Liver (tissue), 9 donors: ENCODE measurements around the gene TOMM70. TPM values are rescaled to one million over a fixed set of nuclear protein-coding genes. Genes with fewer than 3 reads are reported as not detected.

Source experiments
- DNase-seq: peaks from one replicate; pipeline ENCODE4 v3.0.0-alpha.2; 2017; ENCODE audit warnings: low spot score
- H3K27ac ChIP-seq, 2 donors: one replicate each; pipeline ENCODE4 v1.7.0; 2013; ENCODE audit warnings: inconsistent platforms in 2 of 2, low read length in 2 of 2, control low read depth in 1 of 2, low read depth in 1 of 2, mild to moderate bottlenecking in 1 of 2
- H3K27me3 ChIP-seq, 4 donors: one replicate each; pipeline versions ENCODE4 v1.6.1 to v1.7.0; 2013; ENCODE audit warnings: low read length in 3 of 4, inconsistent platforms in 1 of 4, mild to moderate bottlenecking in 1 of 4, moderate library complexity in 1 of 4; ENCODE audit not compliant: control insufficient read depth in 4 of 4, insufficient read depth in 4 of 4
- H3K36me3 ChIP-seq, 4 donors: one replicate each; pipeline versions ENCODE4 v1.6.1 to v1.7.0; 2013; ENCODE audit warnings: low read length in 3 of 4, mild to moderate bottlenecking in 3 of 4, low read depth in 1 of 4, moderate library complexity in 1 of 4; ENCODE audit not compliant: control insufficient read depth in 4 of 4, insufficient read depth in 3 of 4
- H3K4me1 ChIP-seq, 4 donors: one replicate each; pipeline versions ENCODE4 v1.6.1 to v1.7.0; 2013; ENCODE audit warnings: low read length in 3 of 4, mild to moderate bottlenecking in 3 of 4, moderate library complexity in 1 of 4; ENCODE audit not compliant: control insufficient read depth in 4 of 4, insufficient read depth in 4 of 4
- H3K4me3 ChIP-seq, 3 donors: one replicate each; pipeline versions ENCODE4 v1.6.1 to v1.7.0; 2013; ENCODE audit warnings: low read length in 3 of 3, control low read depth in 1 of 3, low read depth in 1 of 3, mild to moderate bottlenecking in 1 of 3
- H3K9ac ChIP-seq, 2 donors: one replicate each; pipeline ENCODE4 v1.7.0; 2013; ENCODE audit warnings: low read length in 2 of 2, mild to moderate bottlenecking in 2 of 2, moderate library complexity in 2 of 2, control low read depth in 1 of 2, low read depth in 1 of 2
- H3K9me3 ChIP-seq, 4 donors: one replicate each; pipeline versions ENCODE4 v1.6.1 to v1.7.0; 2013; ENCODE audit warnings: low read length in 3 of 4; ENCODE audit not compliant: control insufficient read depth in 4 of 4
- ATF3 ChIP-seq: IDR thresholded peaks from 2 replicates; pipeline ENCODE4 v1.6.1; 2016; ENCODE audit warnings: antibody characterized with exemption
- CTCF ChIP-seq: fragments of 150-350 bp; IDR thresholded peaks from 2 replicates; pipeline ENCODE4 v1.5.1; 2017; ENCODE audit warnings: improper control_type of control experiment, low read depth, low read length; ENCODE audit not compliant: missing input control
- EGR1 ChIP-seq, 2 donors: IDR thresholded peaks; 2 replicates each; pipeline ENCODE4 v1.6.1; 2016 to 2018; ENCODE audit warnings: antibody characterized with exemption in 2 of 2, low read depth in 2 of 2
- FOXA1 ChIP-seq: IDR thresholded peaks from 2 replicates; pipeline ENCODE4 v1.6.1; 2016; ENCODE audit warnings: antibody characterized with exemption
- FOXA2 ChIP-seq: IDR thresholded peaks from 2 replicates; pipeline ENCODE4 v1.6.1; 2016; ENCODE audit warnings: antibody characterized with exemption
- GABPA ChIP-seq, 2 donors: IDR thresholded peaks in 1 of 2; conservative IDR thresholded peaks in 1 of 2; 2 replicates each; pipeline ENCODE4 v1.6.1; 2016; ENCODE audit warnings: antibody characterized with exemption in 2 of 2, mild to moderate bottlenecking in 1 of 2, moderate library complexity in 1 of 2
- HNF4A ChIP-seq, 2 donors: conservative IDR thresholded peaks; 2 replicates each; pipeline ENCODE4 v1.6.1; 2016; ENCODE audit warnings: antibody characterized with exemption in 2 of 2, mild to moderate bottlenecking in 2 of 2
- HNF4G ChIP-seq: IDR thresholded peaks from 2 replicates; pipeline ENCODE4 v1.6.1; 2016; ENCODE audit warnings: antibody characterized with exemption
- JUND ChIP-seq, 2 donors: IDR thresholded peaks; 2 replicates each; pipeline ENCODE4 v1.6.1; 2016; ENCODE audit warnings: antibody characterized with exemption in 2 of 2
- MAX ChIP-seq: IDR thresholded peaks from 2 replicates; pipeline ENCODE4 v1.6.1; 2016; ENCODE audit warnings: antibody characterized with exemption
- NR2F2 ChIP-seq: IDR thresholded peaks from 2 replicates; pipeline ENCODE4 v1.6.1; 2016; ENCODE audit warnings: antibody characterized with exemption
- RAD21 ChIP-seq, 2 donors: IDR thresholded peaks; 2 replicates each; pipeline ENCODE4 v1.6.1; 2016; ENCODE audit warnings: antibody characterized with exemption in 2 of 2, mild to moderate bottlenecking in 2 of 2
- REST ChIP-seq: IDR thresholded peaks from 2 replicates; pipeline ENCODE4 v1.6.1; 2016; ENCODE audit warnings: antibody characterized with exemption, mild to moderate bottlenecking
- RXRA ChIP-seq, 2 donors: IDR thresholded peaks; 2 replicates each; pipeline ENCODE4 v1.6.1; 2017 to 2018; ENCODE audit warnings: antibody characterized with exemption in 2 of 2, mild to moderate bottlenecking in 1 of 2
- SP1 ChIP-seq: IDR thresholded peaks from 2 replicates; pipeline ENCODE4 v1.6.1; 2018; ENCODE audit warnings: antibody characterized with exemption, mild to moderate bottlenecking
- TAF1 ChIP-seq: conservative IDR thresholded peaks from 2 replicates; pipeline ENCODE4 v1.6.1; 2016; ENCODE audit warnings: antibody characterized with exemption, mild to moderate bottlenecking
- YY1 ChIP-seq: IDR thresholded peaks from 2 replicates; pipeline ENCODE4 v1.6.1; 2016; ENCODE audit warnings: antibody characterized with exemption, mild to moderate bottlenecking
- ZBTB33 ChIP-seq: IDR thresholded peaks from 2 replicates; pipeline ENCODE4 v1.6.1; 2016; ENCODE audit warnings: antibody characterized with exemption
- WGBS: extraction: QIAGEN DNeasy Blood & Tissue Kit; methylation state at CpG from one replicate; pipeline ENCODE4 v1.1.7; 2013; 5-methylcytosine and 5-hydroxymethylcytosine counted together
- polyA plus RNA-seq, 2 donors: library from polyadenylated mRNA; stranded (reverse) in 1 of 2; unstranded in 1 of 2; fragments of 200-250 nt in 1 of 2; fragments of >200 nt in 1 of 2; fragmentation: Nextera tagmentation in 1 of 2; extraction: Ambion mirVana in 1 of 2; gene quantifications; one replicate each; pipeline versions ENCODE4 v1.2.1 to v1.2.3, GENCODE V29; 2013 to 2015
- total RNA-seq, 2 donors: library from RNA; depleted of rRNA; stranded (reverse); fragments of >200 nt; gene quantifications; one replicate each; pipeline ENCODE4 v1.2.3, GENCODE V29; 2014
- donor health status: healthy.
- donor health status: healthy.
- donor health status: healthy.
- donor health status: healthy.
- donor health status: healthy.

Gene TOMM70
- total and polyA plus RNA-seq, 4 donors, result 16.7 to 55.8 (median 32.6) TPM

GRCh38 chr3:100334488-100335351 lies 66.2 kb downstream of the TOMM70 start, which contains the start of gene NIT2:
NIT2 (plus strand) TSS chr3:100334757; CDS start chr3:100334792, 35 bp downstream.
- peak within 1 kb of the TSS; percentile 53 to 84 for H3K9ac ChIP-seq
- under 1% methylated on average over 77 of the region's 77 CpGs for WGBS
- H3K4me3 ChIP-seq, result peak within 1 kb of the TSS; percentile 58 to 91 (median 72)
- peak in 1 of 2 donors; percentile 50 for TF ChIP-seq GABPA (IDR thresholded peaks at IDR 0.05 in 1 of 2, conservative IDR thresholded peaks at IDR 0.05 in 1 of 2)
- no peak for TF ChIP-seq ATF3
- peak; percentile 62 for TF ChIP-seq ZBTB33
- no peak for TF ChIP-seq FOXA1
- peak; percentile 44 to 52 for TF ChIP-seq EGR1 (IDR thresholded peaks at IDR 0.05; ENCODE audit: low read depth in 2 of 2)
- peak; percentile 31 to 54 for TF ChIP-seq RAD21 (IDR thresholded peaks at IDR 0.05)
- peak; percentile 91 for TF ChIP-seq REST
- TF ChIP-seq NR2F2, result peak; percentile 82
- no peak for TF ChIP-seq CTCF
- peak; percentile 44 for TF ChIP-seq FOXA2
- peak; percentile 89 to 93 for TF ChIP-seq RXRA (IDR thresholded peaks at IDR 0.05)
- peak; percentile 73 for TF ChIP-seq HNF4G
- TF ChIP-seq YY1, result peak; percentile 78
- peak; percentile 62 to 70 for TF ChIP-seq JUND (IDR thresholded peaks at IDR 0.05)
- TF ChIP-seq HNF4A (conservative IDR thresholded peaks at IDR 0.05), result peak; percentile 86 to 92
- peak; percentile 94 for TF ChIP-seq SP1
- peak; percentile 63 for TF ChIP-seq TAF1
- TF ChIP-seq MAX, result peak; percentile 90
- peak within 1 kb of the TSS; percentile 59 to 90 for H3K27ac ChIP-seq
- no peaks in the 10 kb centered on the region for H3K9me3 ChIP-seq
- H3K27me3 ChIP-seq, result no peaks in the 10 kb centered on the region
- peak; percentile 82 for DNase-seq
- peaks cover 7 to 69% (median 51%) of the 10 kb centered on the region in 4 donors for H3K4me1 ChIP-seq
- peaks cover 0 to 5% (median 2%) of the 10 kb centered on the region in 4 donors for H3K36me3 ChIP-seq
